ENCODE results near the gene FMNL2.

FMNL2 gene

GRCh38 chr2:152577579-152577978, 242.6 kb downstream of the FMNL2 start:
- no peak for DNase-seq
- H3K27me3 ChIP-seq (ENCODE audit: insufficient read depth, low read length, poor library complexity): peaks cover 8% of the 10 kb centered on the region
- H3K4me3 ChIP-seq (ENCODE audit: low read depth in 1 of 2, low read length in 2 of 2): no peak overlapping the region
- no peak for ATAC-seq (ENCODE audit: insufficient read depth, low read depth)
- no peaks in the 10 kb centered on the region for H4K20me1 ChIP-seq (ENCODE audit: insufficient read depth, low read length)
- H3K4me2 ChIP-seq (ENCODE audit: insufficient read depth, low read length): no peak overlapping the region
- no peaks in the 10 kb centered on the region for H3K79me2 ChIP-seq (ENCODE audit: insufficient read depth, low read length)
- no peaks in the 10 kb centered on the region for H3K36me3 ChIP-seq (ENCODE audit: insufficient read depth, low read length)
- H2AFZ ChIP-seq (ENCODE audit: low read depth, low read length): no peak overlapping the region
- no peak for TF ChIP-seq CTCF (IDR thresholded peaks at IDR 0.05; ENCODE audit: borderline replicate concordance, extremely low read depth, low read length, poor library complexity, severe bottlenecking)
- no peak for TF ChIP-seq EZH2 (IDR thresholded peaks at IDR 0.05; ENCODE audit: borderline replicate concordance, low read depth, low read length, severe bottlenecking)
- no peak overlapping the region for H3K9ac ChIP-seq (ENCODE audit: low read depth, low read length)
- no peak overlapping the region for H3K27ac ChIP-seq (ENCODE audit: low read length)
- no peaks in the 10 kb centered on the region for H3K4me1 ChIP-seq (ENCODE audit: insufficient read depth, low read length)
- no peaks in the 10 kb centered on the region for H3K9me3 ChIP-seq (ENCODE audit: insufficient read depth, low read length, severe bottlenecking)

- no peak overlapping the region for H3K9ac ChIP-seq (ENCODE audit: low read depth, low read length)
- no peak overlapping the region for H3K27ac ChIP-seq (ENCODE audit: low read length)
- no peak overlapping the region for H3K4me3 ChIP-seq (ENCODE audit: low read depth in 1 of 2, low read length in 2 of 2)
- H3K4me2 ChIP-seq (ENCODE audit: insufficient read depth, low read length): no peak overlapping the region
- peaks cover 8% of the 10 kb centered on the region for H3K27me3 ChIP-seq (ENCODE audit: insufficient read depth, low read length, poor library complexity)
- DNase-seq (no peak), ATAC-seq (ENCODE audit: insufficient read depth, low read depth) (no peak)
- no peaks in the 10 kb centered on the region for H4K20me1 ChIP-seq (ENCODE audit: insufficient read depth, low read length)
- H3K9me3 ChIP-seq (ENCODE audit: insufficient read depth, low read length, severe bottlenecking): no peaks in the 10 kb centered on the region
- TF ChIP-seq EZH2 (IDR thresholded peaks at IDR 0.05; ENCODE audit: borderline replicate concordance, low read depth, low read length, severe bottlenecking) (no peak), CTCF (IDR thresholded peaks at IDR 0.05; ENCODE audit: borderline replicate concordance, extremely low read depth, low read length, poor library complexity, severe bottlenecking) (no peak)
- H3K36me3 ChIP-seq (ENCODE audit: insufficient read depth, low read length): no peaks in the 10 kb centered on the region
- no peaks in the 10 kb centered on the region for H3K4me1 ChIP-seq (ENCODE audit: insufficient read depth, low read length)
- H3K79me2 ChIP-seq (ENCODE audit: insufficient read depth, low read length): no peaks in the 10 kb centered on the region
- H2AFZ ChIP-seq (ENCODE audit: low read depth, low read length): no peak overlapping the region
These were observed 243.6 kb downstream of the FMNL2 start for GRCh38 chr2:152578573-152578972.

- no peak for TF ChIP-seq EZH2 (IDR thresholded peaks at IDR 0.05; ENCODE audit: borderline replicate concordance, low read depth, low read length, severe bottlenecking)
These were observed 245.7 kb downstream of the FMNL2 start for GRCh38 chr2:152580714-152581113.

GRCh38 chr2:152581360-152581759, 246.4 kb downstream of the FMNL2 start:
- H3K4me3 ChIP-seq (ENCODE audit: low read depth in 1 of 2, low read length in 2 of 2): no peak overlapping the region
- DNase-seq: no peak
- no peak overlapping the region for H2AFZ ChIP-seq (ENCODE audit: low read depth, low read length)
- no peaks in the 10 kb centered on the region for H3K9me3 ChIP-seq (ENCODE audit: insufficient read depth, low read length, severe bottlenecking)
- H3K4me1 ChIP-seq (ENCODE audit: insufficient read depth, low read length): no peaks in the 10 kb centered on the region
- no peaks in the 10 kb centered on the region for H3K36me3 ChIP-seq (ENCODE audit: insufficient read depth, low read length)
- no peak overlapping the region for H3K27ac ChIP-seq (ENCODE audit: low read length)
- no peak overlapping the region for H3K4me2 ChIP-seq (ENCODE audit: insufficient read depth, low read length)
- ATAC-seq (ENCODE audit: insufficient read depth, low read depth): no peak
- no peak for TF ChIP-seq EZH2 (IDR thresholded peaks at IDR 0.05; ENCODE audit: borderline replicate concordance, low read depth, low read length, severe bottlenecking)
- TF ChIP-seq CTCF (IDR thresholded peaks at IDR 0.05; ENCODE audit: borderline replicate concordance, extremely low read depth, low read length, poor library complexity, severe bottlenecking): no peak
- H3K79me2 ChIP-seq (ENCODE audit: insufficient read depth, low read length): no peaks in the 10 kb centered on the region
- H3K27me3 ChIP-seq (ENCODE audit: insufficient read depth, low read length, poor library complexity): peaks cover 4% of the 10 kb centered on the region
- H3K9ac ChIP-seq (ENCODE audit: low read depth, low read length): no peak overlapping the region
- H4K20me1 ChIP-seq (ENCODE audit: insufficient read depth, low read length): no peaks in the 10 kb centered on the region

More at GRCh38 chr2:152580714-152581113, 245.7 kb downstream of the FMNL2 start:
- H3K4me1 ChIP-seq (ENCODE audit: insufficient read depth, low read length): no peaks in the 10 kb centered on the region
- no peak for ATAC-seq (ENCODE audit: insufficient read depth, low read depth)
- H3K36me3 ChIP-seq (ENCODE audit: insufficient read depth, low read length): no peaks in the 10 kb centered on the region
- no peak overlapping the region for H3K27ac ChIP-seq (ENCODE audit: low read length)
- H3K27me3 ChIP-seq (ENCODE audit: insufficient read depth, low read length, poor library complexity): peaks cover 6% of the 10 kb centered on the region
- no peak overlapping the region for H3K4me2 ChIP-seq (ENCODE audit: insufficient read depth, low read length)
- no peak for DNase-seq
- no peak overlapping the region for H3K4me3 ChIP-seq (ENCODE audit: low read depth in 1 of 2, low read length in 2 of 2)
- no peak overlapping the region for H2AFZ ChIP-seq (ENCODE audit: low read depth, low read length)
- no peak overlapping the region for H3K9ac ChIP-seq (ENCODE audit: low read depth, low read length)
- no peaks in the 10 kb centered on the region for H3K79me2 ChIP-seq (ENCODE audit: insufficient read depth, low read length)
- no peaks in the 10 kb centered on the region for H3K9me3 ChIP-seq (ENCODE audit: insufficient read depth, low read length, severe bottlenecking)
- H4K20me1 ChIP-seq (ENCODE audit: insufficient read depth, low read length): no peaks in the 10 kb centered on the region
